ENCODE results near the gene CD8A. TPM values are rescaled to one million over a fixed set of nuclear protein-coding genes. Genes with fewer than 3 reads are reported as not detected.
A peak's percentile ranks its signal among the peaks of the same experiment; 100 is the strongest.
"Not testable (repeated sequence)": the region's sequence is repeated elsewhere in the genome, so short reads cannot be mapped to it uniquely, and the experiment has no call there.

The CD8A gene
- total RNA-seq, 2 experiments from 2014 or later = 2.7 to 3.0 TPM

GRCh38 chr2:86744152-86744551 lies 46.6 kb downstream of the CD8A start:
- no peaks in the 10 kb centered on the region for H3K9me3 Mint-ChIP-seq
- peaks cover 42% of the 10 kb centered on the region for H3K4me1 Mint-ChIP-seq (ENCODE audit: low read depth)
- CTCF ChIA-PET = no interaction called here
- no peaks in the 10 kb centered on the region for H3K27me3 Mint-ChIP-seq
- intact Hi-C loops (cut with micrococcal nuclease) = no loop called here
- no peak overlapping the region for H3K27ac Mint-ChIP-seq
- peaks cover 18% of the 10 kb centered on the region for H3K36me3 Mint-ChIP-seq
- POLR2A ChIA-PET = interaction anchor here (0.6 to 0.7 kb wide), 2 partner anchors 10 to 152 kb away, joined by 3 read pairs; no protein-coding TSS in a partner anchor
- DNase-seq = no peak
- H3K4me3 Mint-ChIP-seq = no peak overlapping the region

- H3K4me3 Mint-ChIP-seq; H3K9me3 Mint-ChIP-seq; POLR2A ChIA-PET; CTCF ChIA-PET; H3K27me3 Mint-ChIP-seq; DNase-seq; intact Hi-C loops (cut with micrococcal nuclease): not testable (repeated sequence)
- peaks cover 30% of the 10 kb centered on the region for H3K4me1 Mint-ChIP-seq (ENCODE audit: low read depth)
- H3K27ac Mint-ChIP-seq = peak overlapping the region; percentile 34
- H3K36me3 Mint-ChIP-seq = peaks cover 12% of the 10 kb centered on the region
Observed at GRCh38 chr2:86741889-86742498, 48.7 kb downstream of the CD8A start.

DNA sequence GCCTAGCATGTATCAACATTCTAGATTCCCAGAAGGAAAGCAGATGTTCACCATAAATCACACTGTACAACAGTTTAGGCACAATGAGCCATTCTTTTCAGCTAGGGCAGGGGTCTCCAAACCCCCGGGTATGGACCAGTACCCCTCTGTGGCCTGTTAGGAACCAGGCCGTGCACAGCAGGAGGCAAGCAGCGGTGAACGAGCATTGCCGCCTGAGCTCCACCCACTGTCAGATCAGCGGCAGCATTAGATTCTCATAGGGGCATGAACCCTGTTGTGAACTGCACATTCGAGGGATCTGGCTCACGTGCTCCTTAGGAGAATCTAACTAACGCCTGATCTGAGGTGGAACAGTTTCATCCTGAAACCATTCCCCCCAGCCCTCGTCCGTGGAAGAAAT lies 50.8 kb downstream of the CD8A start:
- H3K27ac Mint-ChIP-seq; H3K4me3 Mint-ChIP-seq; intact Hi-C loops (cut with micrococcal nuclease); POLR2A ChIA-PET; DNase-seq; H3K9me3 Mint-ChIP-seq; CTCF ChIA-PET; H3K27me3 Mint-ChIP-seq: not testable (repeated sequence)
- peaks cover 15% of the 10 kb centered on the region for H3K4me1 Mint-ChIP-seq (ENCODE audit: low read depth)
- H3K36me3 Mint-ChIP-seq = peaks cover 12% of the 10 kb centered on the region

DNA sequence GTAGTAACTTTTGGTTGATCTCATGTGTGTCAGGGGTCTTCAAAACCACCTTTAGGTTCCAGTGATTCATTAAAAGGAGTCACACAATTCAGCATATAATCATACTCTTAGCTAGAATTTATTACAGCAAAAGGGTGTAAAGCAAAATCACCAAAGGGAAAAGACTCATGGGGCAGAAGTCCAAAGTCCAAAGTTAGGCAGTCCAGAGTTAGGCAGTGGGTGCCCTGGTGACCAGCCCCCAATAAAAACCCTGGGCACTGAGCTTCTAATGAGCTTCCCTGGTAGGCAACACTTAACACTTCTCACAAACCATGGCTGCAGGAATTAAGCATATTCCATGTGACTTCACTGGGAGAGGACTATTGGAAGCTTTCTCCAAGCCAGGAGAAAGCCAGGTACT lies 51.2 kb downstream of the CD8A start:
- CTCF ChIA-PET; intact Hi-C loops (cut with micrococcal nuclease); H3K4me3 Mint-ChIP-seq; DNase-seq; H3K9me3 Mint-ChIP-seq; POLR2A ChIA-PET; H3K27me3 Mint-ChIP-seq; H3K36me3 Mint-ChIP-seq; H3K27ac Mint-ChIP-seq: not testable (repeated sequence)
- H3K4me1 Mint-ChIP-seq (ENCODE audit: low read depth) = peaks cover 13% of the 10 kb centered on the region

DNA sequence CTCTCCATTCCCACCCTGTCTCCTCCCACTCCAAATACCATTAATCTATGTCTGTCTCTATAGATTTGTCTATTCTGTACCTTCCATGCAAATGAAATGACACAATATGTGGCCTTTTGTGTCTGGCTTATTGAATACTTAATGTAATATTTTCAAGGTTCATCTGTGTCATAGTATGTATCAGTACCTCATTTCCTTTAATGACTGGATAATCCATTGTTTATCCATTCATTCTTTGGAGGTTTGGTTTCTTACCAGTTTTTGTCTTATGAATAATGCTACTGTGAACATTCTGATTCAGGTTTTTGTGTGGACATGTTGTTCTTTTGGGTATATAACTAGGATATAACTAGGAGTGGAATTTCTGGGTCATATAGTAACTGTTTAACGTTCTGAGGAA lies 55.8 kb downstream of the CD8A start:
- DNase-seq; H3K27ac Mint-ChIP-seq; H3K4me1 Mint-ChIP-seq (ENCODE audit: low read depth); POLR2A ChIA-PET; H3K9me3 Mint-ChIP-seq; intact Hi-C loops (cut with micrococcal nuclease); CTCF ChIA-PET; H3K4me3 Mint-ChIP-seq; H3K27me3 Mint-ChIP-seq; H3K36me3 Mint-ChIP-seq: not testable (repeated sequence)

Other genes with a start within 250 kb of the CD8A start
- 10 to 100 TPM; 36.5 to 38.6 TPM for gene CHMP3, start 227.5 kb downstream of the CD8A start, total RNA-seq
- 10 to 100 TPM; 12.3 to 13.1 TPM for gene RNF103, start 167.0 kb downstream of the CD8A start, total RNA-seq
- gene RMND5A, start 70.6 kb downstream of the CD8A start, total RNA-seq = 10 to 100 TPM; 30.1 to 32.8 TPM
- gene CD8B, start 71.0 kb upstream of the CD8A start, total RNA-seq = under 1 TPM; 0.57 to 0.87 TPM
- 1 to 10 TPM in 1 of 2 experiments, under 1 TPM in 1; 0.52 to 1.4 TPM for gene RGPD1, start 151.2 kb upstream of the CD8A start, total RNA-seq
- under 1 TPM; 0.36 to 0.48 TPM for gene PLGLB1, start 230.9 kb upstream of the CD8A start, total RNA-seq